HG03196 (cell line): ENCODE results near the gene CYB5R4.
"Not testable (repeated sequence)": the region's sequence is repeated elsewhere in the genome, so short reads cannot be mapped to it uniquely, and the experiment has no call there.

ENCODE experiments used
- ATAC-seq: cut with Tn5 transposase; IDR thresholded peaks from one replicate; pipeline ENCODE4 v1.9.1; 2021; ENCODE audit not compliant: unreplicated experiment

The CYB5R4 gene

DNA sequence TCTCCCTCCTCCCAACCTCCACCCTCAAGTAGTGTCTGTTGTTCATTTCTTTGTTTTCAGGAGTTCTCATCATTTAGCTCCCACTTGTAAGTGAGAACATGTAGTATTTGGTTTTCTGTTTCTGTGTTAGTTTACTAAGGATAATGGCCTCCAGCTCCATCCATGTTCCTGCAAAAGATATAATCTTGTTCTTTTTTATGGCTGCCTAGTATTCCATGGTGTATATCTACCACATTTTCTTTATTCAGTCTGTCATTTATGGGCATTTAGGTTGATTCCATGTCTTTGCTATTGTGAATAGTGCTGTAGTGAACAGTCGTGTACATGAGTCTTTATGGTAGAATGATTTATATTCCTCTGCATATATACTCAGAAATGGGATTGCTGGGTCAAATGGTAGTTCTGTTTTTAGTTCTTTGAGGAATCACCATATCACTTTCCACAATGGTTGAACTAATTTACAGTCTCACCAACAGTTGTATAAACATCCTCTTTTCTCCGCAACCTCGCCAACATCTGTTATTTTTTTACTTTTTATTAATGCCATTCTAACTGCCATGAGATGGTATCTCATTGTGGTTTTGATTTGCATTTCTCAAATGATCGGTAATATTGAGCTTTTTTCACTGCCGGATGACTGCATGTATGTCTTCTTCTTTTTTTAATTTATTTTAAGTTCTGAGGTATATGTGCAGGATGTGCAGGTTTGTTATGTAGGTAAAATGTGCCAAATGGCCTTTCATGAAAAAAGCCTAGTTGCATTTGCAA lies 48.3 kb downstream of the CYB5R4 start:
- not testable (repeated sequence) for ATAC-seq

DNA sequence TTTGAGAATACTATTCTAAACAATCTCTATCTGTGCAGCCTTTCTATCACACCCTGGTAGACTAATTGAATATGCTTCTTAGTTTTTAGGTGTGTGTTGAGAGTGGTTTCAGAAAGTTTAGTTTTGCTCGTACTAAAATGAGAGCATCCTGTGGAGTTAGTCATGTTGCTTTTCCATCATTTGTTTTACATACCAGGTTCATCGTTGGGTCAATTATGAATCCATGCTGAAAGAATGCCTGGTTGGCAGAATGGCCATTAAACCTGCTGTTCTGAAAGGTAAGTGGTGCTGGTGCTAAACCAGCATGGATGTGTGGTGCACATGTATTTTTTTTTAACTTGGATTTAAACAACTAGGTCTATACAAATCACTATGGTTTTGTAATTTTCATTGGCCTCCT lies 49.3 kb downstream of the CYB5R4 start:
- no peak for ATAC-seq

DNA sequence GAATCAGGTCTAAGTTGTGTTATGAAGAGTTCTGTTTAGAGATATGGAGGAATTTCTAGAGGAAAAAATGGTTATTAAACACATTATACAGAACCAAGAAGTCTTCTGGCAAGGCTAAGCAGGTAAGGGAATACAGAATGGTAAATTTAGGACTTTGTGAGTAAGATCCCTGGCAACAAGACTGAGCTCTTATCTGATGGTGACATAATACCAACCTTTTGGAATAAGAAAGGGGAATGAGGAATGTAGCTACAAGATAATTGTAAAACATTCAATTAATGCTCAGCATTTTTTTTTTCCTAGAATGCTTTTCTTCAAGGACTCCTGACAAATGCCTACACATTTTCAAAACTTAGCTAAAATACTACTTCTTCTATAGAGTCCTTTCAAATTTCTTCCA lies 51.8 kb downstream of the CYB5R4 start:
- ATAC-seq = no peak

DNA sequence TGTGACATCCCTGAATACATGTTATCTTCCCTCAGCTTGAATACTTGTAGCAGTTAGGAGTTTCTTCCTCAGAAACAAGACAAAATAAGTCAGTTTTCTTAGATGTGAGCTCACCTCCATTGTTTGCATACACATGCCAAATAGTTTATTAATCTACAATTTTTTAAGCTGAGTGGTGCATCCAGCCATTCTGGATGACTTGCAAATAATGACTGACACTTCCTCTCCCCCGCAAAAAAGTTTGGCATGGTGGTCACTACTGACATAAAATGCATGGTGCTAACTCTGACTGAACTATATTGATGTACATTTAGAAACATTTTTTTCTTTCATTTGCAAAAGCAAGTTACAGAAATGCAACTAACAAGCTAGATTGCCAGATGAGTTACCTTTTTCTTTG lies 55.5 kb downstream of the CYB5R4 start:
- ATAC-seq = no peak

DNA sequence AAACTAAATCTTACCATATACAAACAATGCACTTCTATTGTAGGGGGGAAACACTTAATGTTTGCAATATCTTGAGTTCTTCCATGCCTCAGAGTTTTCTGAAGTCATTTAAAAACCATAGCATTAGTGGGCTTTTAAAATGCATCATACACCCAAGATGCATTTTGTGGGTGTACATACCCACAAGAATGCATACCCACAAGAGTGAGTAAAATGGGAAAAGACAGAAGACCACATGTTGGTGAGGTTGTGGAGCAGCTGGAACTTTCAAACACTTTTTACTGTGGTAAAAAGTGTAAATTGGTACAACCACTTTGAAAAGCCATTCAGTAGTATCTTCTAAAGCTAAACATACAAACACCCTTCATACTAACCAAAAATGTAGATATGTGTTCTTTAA lies 57.5 kb downstream of the CYB5R4 start:
- ATAC-seq = no peak

DNA sequence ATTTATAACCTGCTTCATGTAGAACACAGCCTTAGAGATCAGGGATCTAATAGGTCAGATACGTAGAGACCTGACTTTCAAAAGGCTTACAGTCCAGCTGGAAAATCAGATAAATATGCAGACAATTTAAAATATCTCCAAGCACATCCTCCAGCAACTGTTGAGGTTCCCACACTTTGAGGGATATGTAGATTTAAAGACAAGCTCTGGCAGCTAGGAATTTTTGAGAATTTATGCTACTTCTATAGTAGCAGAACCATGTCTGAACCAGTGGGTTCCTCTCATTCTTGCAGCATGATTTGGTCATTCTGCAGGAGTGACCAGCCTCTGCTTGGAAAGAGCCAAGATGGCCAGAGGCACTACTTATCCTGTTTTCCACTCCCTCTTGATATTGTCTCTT lies 60.5 kb downstream of the CYB5R4 start:
- ATAC-seq = no peak

DNA sequence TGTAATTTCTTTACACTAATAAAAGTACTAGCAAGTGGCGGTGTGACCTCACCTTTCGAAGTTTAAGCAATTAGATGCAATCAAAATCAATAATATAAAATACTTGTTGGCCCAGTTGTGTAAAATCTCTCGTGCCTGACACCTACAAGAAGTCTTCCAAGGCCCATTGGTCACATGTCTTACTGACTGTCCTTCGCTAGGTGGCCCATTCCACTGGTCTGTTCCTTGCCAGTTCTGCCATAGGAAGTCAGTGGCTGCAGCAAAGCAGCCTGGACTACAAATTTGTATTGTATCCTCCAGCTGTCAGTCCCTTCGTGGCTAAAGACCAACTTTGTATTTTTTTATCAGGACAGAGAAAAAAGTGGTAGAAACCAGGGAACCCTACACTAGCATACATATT lies 61.8 kb downstream of the CYB5R4 start:
- ATAC-seq = no peak

DNA sequence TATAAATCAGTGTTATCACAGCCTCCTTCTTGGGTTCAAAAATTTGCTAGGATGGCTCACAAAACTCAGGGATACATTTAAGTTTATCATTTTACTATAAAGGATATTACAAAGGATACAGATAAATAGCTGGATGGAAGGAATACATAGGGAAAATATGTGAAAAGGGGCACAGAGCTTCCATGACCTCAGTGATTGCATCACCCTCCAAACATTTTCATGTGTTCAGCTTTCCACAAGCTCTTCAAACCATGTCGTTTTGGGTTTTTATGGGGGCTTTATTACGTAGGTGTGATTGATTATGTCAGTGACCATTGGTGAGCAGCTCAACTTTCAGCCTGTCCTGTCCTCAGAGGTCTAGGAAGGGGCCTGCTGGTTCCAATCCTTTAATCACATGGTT lies 68.0 kb downstream of the CYB5R4 start:
- no peak for ATAC-seq

DNA sequence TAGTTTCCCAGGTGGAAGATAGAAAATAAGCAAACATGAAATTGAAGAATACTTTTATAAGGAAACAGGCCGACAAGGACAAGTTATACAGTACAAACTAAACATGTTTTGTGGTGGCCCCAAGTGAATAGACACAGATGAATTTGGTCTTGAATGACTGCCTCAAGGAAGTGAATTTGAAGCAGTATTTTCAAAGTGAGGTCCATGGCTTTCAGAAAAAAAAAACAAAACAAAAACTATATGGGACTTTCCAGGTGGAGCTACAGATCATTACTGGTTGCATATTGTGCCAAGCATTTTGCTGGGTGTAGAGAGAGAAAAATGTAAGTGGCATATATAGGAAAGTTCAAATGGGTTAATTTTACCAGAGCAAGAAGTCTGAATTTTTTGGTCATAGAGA lies 68.8 kb downstream of the CYB5R4 start:
- ATAC-seq = no peak

DNA sequence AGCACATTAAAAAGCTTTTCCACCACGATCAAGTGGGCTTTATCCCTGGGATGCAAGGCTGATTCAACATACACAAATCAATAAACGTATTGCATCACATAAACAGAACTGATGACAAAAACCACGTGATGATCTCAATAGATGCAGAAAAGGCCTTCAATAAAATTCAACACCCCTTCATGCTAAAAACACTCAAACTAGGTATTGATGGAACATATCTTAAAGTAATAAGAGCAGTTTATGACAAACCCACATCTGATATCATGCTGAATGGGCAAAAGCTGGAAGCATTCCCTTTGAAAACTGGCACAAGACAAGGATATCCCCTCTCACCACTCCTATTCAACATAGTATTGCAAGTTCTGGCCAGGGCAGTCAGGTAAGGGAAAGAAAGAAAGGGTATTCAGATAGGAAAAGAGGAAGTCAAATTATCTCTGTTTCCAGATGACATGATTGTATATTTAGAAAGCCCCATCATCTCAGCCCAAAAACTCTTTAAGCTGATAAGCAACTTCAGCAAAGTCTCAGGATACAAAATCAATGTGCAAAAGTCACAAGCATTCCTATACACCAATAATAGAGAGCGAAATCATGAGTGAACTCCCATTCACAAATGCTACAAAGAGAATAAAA lies 86.8 kb downstream of the CYB5R4 start:
- ATAC-seq = not testable (repeated sequence)

DNA sequence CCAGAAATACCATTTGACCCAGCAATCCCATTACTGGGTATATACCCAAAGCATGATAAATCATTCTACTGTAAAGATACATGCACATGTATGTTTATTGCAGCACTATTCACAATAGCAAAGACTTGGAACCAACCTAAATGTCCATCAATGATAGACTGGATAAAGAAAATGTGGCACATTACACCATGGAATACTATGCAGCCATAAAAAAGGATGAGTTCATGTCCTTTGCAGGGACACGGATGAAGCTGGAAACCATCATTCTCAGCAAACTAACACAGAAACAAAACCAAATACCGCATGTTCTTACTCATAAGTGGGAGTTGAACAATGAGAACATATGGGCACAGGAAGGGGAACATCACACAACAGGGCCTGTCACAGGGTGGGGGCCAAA lies 88.5 kb downstream of the CYB5R4 start:
- ATAC-seq = not testable (repeated sequence)

DNA sequence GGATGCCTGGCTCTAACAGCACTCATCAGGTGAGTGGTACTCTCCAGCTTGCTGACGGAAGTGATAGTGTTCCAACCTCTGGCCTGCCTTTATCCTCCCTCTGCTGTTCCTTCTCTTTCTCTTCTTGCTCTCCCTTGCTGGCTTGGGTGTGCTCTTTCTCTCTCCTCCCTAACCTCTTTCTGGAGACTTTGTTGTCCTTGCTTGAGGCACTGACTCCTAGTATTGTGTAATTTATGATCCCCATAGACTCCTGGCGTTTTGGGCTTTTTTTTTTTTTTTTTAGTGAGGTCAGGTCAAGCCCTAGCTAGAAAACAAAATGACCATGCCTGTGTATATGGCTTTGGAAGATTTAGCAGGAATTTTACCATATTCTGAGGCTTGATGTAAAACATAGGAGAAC lies 89.4 kb downstream of the CYB5R4 start:
- no peak for ATAC-seq

DNA sequence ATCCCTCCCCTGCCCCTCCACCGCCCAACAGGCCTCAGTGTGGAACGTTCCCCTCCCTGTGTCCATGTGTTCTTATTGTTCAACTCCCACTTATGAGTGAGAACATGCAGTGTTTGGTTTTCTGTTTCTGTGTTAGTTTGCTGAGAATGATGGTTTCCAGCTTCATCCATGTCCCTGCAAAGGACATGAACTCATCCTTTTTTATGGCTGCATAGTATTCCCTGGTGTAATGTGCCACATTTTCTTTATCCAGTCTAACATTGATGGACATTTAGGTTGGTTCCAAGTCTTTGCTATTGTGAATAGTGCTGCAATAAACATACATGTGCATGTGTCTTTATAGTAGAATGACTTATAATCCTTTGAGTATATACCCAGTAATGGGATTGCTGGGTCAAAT lies 91.9 kb downstream of the CYB5R4 start:
- ATAC-seq = not testable (repeated sequence)

DNA sequence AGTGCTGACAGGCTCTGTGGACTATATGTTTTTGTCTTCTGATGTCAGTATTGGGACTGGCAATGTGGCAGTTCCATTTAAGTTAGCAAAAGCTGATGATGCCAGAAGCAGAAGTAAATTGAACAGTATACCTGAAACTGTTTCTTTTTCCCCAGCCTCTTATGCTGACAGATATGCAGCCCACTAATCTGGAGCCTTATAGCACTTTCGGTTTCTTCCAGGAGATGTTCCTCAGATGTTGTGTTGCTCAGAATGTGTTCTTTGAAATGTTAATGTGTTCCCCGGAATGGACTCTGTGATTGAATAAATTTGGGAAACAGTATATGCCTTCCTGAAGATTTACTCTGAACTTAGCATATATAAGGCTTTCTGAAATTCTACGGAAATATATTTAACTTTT lies 93.3 kb downstream of the CYB5R4 start:
- ATAC-seq = no peak

DNA sequence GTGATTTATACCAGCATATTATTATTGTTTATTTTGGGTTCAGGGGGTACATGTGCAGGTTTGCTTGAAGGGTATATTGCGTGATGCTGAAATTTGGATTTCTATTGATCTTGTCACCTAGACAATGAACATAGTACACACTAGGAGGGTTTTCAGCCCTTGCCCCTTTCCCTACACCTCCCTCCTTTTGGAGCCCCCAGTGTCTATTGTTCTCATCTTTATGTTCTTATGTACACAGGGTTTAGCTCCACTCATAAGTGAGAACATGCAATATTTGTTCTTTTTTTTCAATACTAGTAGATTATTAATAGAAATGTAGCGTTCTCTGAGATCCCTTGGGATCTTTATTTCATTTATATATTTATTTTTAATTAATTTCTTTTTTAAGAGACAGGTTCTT lies 94.9 kb downstream of the CYB5R4 start:
- no peak for ATAC-seq

DNA sequence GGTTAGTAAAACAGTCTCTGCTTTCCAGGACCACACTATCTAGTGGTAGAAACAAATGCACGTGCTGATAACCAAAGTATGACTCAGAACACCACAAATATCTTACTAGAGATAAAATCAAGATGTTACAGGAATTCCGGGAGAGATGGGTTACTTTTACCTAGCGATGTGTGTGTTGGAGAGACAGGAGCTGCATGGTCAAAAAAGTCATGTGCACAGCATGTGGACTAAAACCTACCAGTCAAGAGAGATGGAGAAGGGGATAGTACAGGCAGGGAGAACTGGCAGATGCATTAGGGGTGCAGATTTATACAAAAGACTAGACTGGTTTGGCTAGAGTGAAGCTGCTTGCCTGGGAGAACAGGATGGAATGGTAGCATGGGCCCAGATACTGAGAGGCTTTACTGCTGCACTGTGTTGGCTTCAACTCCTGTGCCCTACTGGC lies 98.8 kb downstream of the CYB5R4 start:
- no peak for ATAC-seq

DNA sequence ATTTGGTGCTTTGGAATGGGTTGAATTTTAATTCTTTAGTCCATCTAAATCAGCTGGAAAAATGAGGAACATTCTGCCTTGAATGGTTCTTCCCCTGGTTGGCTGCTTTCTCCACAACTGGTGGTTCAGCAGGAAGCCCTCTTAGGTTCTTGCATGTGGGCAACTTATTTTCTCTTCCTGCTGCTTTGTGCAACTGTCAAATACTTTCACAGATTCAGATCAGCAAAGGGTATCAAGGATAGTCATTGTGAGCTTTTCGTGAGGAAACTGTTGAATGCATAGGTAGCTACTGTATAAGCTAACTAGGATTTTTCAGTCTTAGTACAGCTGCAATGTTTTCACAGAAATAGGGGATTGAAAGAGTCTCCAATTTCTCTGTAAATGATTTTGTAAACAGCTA lies 101.2 kb downstream of the CYB5R4 start:
- no peak for ATAC-seq

DNA sequence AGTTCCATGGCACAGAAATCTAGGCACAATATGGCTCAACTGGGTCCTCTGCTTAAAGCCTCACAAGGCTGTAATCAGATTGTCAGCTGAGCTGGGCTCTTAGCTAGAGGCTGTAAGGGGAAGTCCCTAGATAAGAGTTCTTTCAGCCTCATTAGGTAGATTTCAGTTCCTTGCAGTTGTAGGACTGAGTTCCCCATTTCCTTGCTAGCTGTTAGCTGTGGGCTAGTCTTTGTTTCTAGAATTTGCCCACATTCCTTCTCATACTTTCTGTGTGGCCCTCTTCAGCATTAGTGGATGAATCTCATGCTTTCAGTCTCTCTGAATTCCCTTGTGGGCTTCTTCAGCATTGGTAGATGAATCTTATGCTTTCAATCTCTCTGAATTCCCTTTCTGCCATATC lies 103.1 kb downstream of the CYB5R4 start:
- peak; percentile 86 for ATAC-seq

DNA sequence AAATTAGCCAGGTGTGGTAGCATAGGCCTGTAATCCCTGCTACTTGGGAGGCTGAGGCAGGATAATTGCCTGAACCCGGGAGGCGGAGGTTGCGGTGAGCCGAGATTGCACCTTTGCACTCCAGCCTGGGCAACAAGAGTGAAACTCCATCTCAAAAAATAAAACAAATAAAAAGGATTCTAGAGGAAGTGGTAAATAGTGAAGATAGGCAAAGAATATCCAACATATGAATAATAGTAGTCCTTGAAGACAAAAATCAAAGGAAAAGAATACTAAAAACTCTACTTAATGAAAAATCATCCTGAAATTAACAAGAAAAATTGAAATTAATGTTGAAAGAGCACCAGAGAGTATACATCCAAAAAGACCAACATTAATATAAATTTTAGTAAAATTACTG lies 107.0 kb downstream of the CYB5R4 start:
- no peak for ATAC-seq

DNA sequence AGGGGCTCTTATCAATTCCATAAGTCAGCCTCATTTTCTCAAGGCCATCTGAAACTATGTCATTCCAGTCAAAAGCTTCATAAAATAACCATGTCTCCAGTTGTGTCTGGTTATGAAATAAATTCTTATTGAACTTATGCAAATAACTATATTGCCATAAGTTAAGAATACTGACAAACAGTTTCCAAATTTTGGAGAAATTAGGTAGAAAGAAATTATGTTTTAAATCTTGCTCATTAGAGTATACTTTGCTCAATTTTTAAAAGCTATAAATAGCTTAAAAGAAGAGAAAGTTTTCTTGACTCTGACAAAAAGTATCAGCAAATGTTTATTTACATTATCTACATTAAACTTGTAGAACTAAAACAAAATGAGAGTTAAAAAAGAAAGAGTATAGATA lies 111.1 kb downstream of the CYB5R4 start:
- ATAC-seq = no peak

DNA sequence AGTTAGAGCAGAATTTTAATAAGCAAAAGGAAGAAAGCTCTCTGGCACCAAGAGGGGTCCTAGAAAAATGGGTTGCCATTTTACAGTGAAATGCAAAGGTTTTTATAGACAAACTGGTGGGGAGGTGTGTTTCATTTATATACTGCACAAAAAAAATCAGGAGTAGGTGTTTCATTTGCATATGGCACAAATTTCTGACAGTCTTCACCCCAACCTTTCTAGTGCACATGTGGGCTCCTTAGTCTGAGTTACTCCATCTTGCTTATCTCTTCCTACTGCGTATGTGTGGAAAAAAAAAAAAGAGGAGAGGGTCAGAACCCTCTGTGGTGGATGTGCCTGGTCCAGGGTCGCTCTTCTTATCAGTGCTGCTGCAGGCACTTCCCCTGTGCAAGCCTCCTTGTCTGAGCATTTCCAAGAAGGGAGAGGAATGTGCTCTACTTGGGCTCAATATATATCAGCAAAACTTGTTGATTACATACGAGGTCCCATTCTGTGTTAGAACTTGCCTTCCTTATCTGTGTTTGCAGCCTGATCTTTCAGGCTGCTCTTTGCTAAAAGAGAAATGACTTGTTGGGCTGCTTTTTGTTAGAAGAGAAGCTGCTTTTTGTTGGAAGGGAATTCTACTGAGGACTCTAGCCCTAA lies 115.0 kb downstream of the CYB5R4 start:
- ATAC-seq = no peak

DNA sequence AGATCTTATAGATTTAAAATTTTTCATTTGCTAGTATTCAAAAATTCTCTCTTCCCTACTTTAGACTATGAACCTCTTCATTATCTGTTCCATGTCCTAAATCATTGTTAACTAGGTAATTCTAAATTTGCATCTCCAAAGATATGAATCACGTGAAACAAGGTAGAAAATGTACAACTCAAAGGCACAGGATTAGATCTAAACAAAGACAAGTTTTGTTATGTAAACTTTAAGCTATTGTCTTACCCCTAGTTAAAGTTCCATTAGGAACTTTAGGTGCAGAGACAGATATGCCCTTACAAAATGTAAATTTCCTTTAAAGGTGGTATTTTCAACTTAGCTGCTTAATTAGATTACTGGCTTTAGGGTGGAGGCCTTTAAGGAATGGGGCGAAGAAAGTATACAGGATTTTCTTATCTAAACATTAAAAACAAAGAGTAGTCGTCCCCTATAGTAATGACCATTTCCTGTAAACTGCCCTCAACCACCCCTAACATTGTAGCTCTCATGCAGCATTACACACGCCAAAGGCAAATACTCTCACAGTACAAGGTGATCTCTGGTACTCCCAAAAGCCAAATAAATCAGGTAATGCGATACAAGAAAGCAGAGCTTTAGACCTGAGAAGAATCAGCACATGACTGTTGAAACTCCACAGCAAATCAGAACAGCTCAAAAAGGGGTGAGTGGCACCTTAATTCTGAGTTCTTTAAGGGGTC lies 116.7 kb downstream of the CYB5R4 start:
- ATAC-seq = no peak
